PC-3 (cell line): ENCODE results near the gene ZNF385B.

Experiments used
- EZH2 ChIP-seq: fragments of 300-600 bp; sonication (generic); IDR thresholded peaks from one replicate; pipeline ENCODE4 v1.6.1; 2017; ENCODE audit warnings: antibody characterized with exemption, mild to moderate bottlenecking, low read length; ENCODE audit not compliant: unreplicated experiment
- EZH2phosphoT487 ChIP-seq: fragments of 300-600 bp; sonication (generic); IDR thresholded peaks from 2 replicates; pipeline ENCODE4 v1.6.1; 2018; ENCODE audit warnings: mild to moderate bottlenecking, antibody characterized with exemption, low read length, borderline replicate concordance
- TF ChIP-seq, protein P1 (sequence below): fragments of 300-600 bp; sonication (generic); conservative IDR thresholded peaks from 2 replicates; pipeline ENCODE4 v1.5.1; 2017; ENCODE audit warnings: antibody characterized with exemption, low read depth, mild to moderate bottlenecking, low read length

DNA sequence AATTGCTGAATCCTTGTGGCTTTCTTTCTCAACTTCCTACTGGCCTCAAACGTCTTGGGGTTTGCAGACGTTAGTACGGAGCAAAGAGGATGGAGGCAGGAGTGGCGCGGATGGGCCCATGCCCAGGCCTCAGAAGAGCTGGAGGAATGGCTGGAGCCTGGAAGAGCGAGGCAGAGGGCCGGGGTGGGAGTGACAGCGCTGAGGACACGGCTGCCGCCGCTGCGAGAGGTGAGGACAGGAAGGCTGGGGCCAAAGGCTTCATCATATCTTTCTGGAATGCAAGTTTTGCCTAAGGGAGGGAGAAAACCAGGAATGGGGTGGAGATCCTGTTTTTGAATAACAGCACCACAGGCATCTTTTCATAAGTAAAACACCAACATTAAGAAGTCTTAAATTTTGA, 418.2 kb downstream of the ZNF385B start:
- TF ChIP-seq, protein P1, sequence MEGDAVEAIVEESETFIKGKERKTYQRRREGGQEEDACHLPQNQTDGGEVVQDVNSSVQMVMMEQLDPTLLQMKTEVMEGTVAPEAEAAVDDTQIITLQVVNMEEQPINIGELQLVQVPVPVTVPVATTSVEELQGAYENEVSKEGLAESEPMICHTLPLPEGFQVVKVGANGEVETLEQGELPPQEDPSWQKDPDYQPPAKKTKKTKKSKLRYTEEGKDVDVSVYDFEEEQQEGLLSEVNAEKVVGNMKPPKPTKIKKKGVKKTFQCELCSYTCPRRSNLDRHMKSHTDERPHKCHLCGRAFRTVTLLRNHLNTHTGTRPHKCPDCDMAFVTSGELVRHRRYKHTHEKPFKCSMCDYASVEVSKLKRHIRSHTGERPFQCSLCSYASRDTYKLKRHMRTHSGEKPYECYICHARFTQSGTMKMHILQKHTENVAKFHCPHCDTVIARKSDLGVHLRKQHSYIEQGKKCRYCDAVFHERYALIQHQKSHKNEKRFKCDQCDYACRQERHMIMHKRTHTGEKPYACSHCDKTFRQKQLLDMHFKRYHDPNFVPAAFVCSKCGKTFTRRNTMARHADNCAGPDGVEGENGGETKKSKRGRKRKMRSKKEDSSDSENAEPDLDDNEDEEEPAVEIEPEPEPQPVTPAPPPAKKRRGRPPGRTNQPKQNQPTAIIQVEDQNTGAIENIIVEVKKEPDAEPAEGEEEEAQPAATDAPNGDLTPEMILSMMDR = no peak
- TF ChIP-seq EZH2phosphoT487 (no peak), EZH2 (no peak)
